Thyroid gland (tissue), 4 donors: Measurements from ENCODE around the gene ATOH1. TPM values are rescaled to one million over a fixed set of nuclear protein-coding genes. Genes with fewer than 3 reads are reported as not detected.

ENCODE experiments used
- DNase-seq, 2 donors: peaks; one replicate each; pipeline ENCODE4 v3.0.0-alpha.2; 2019
- H3K27ac ChIP-seq, 3 donors: fragments of 200-600 bp; sonication (generic); 1 replicate in 2 of 3; 2 replicates in 1 of 3; pipeline ENCODE4 v1.5.1; 2016 to 2019; ENCODE audit warnings: mild to moderate bottlenecking in 1 of 3, moderate library complexity in 1 of 3
- H3K27me3 ChIP-seq: fragments of 200-600 bp; sonication (generic); one replicate; pipeline ENCODE4 v1.5.1; 2019
- H3K36me3 ChIP-seq, 2 donors: fragments of 200-600 bp; sonication (generic); one replicate each; pipeline ENCODE4 v1.5.1; 2016 to 2019
- H3K4me1 ChIP-seq, 2 donors: fragments of 200-600 bp; sonication (generic); one replicate each; pipeline ENCODE4 v1.5.1; 2017 to 2019
- H3K4me3 ChIP-seq, 3 donors: fragments of 200-600 bp; sonication (generic); replicated peaks in 1 of 3; 1 replicate in 2 of 3; 2 replicates in 1 of 3; pipeline ENCODE4 v1.5.1; 2016; ENCODE audit warnings: mild to moderate bottlenecking in 1 of 3
- H3K9me3 ChIP-seq: fragments of 200-600 bp; sonication (generic); one replicate; pipeline ENCODE4 v1.5.1; 2017
- POLR2A ChIP-seq, 2 donors: fragments of 450-650 bp; IDR thresholded peaks; one replicate each; pipeline ENCODE4 v1.6.1; 2017; ENCODE audit warnings: antibody characterized with exemption in 2 of 2, mild to moderate bottlenecking in 2 of 2, moderate library complexity in 1 of 2
- WGBS, 2 donors: methylation state at CpG; one replicate each; pipeline ENCODE4 v1.1.5; 2017; 5-methylcytosine and 5-hydroxymethylcytosine counted together
- intact Hi-C: fragments of 100-400 bp; cut with DNase I; formaldehyde crosslinking; loops from one replicate; pipeline ENCODE4 v1.15.1; 2023
- total RNA-seq, 4 donors: library from RNA; depleted of rRNA; stranded (reverse); fragments of >200 nt; gene quantifications; one replicate each; pipeline ENCODE4 v1.2.3, GENCODE V29; 2016
- TF ChIP-seq, protein P1 (sequence below), 6 experiments: fragments of 200-600 bp in 3 of 6; fragments of 450-650 bp in 3 of 6; sonication (generic) in 3 of 6; IDR thresholded peaks; one replicate each; pipeline ENCODE4 v1.5.1; 2016 to 2019; ENCODE audit warnings: antibody characterized with exemption in 6 of 6, mild to moderate bottlenecking in 2 of 6, inconsistent platforms in 1 of 6, moderate library complexity in 1 of 6

The ATOH1 gene
- total RNA-seq, 4 donors from 2014 or later, result not detected

DNA sequence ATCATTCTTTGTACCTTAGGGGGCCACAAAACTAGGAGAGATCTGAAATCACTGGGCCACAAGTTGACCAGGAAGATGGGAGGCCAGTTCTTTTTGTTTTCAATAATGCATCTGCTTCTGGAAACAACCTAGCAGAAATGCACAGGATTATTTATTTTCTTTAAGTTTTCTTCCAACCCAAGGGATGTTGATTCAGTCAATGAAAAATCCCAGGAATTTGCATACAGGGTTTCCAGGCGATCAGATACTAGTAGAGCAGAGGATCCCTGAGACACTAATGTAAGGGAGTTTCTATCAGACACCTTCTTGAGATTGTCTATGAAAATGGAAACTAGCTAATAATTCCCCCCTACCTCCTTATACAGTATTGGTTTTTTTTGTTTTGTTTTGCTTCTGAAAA lies 7.4 kb downstream of the ATOH1 start:
- DNase-seq, result no peak
- 73 to 85% methylated on average over 1 of the region's 1 CpG for WGBS, 2 donors
- Histone ChIP-seq H3K27me3 (peaks cover 20% of the 10 kb centered on the region), H3K4me3 (no peak overlapping the region), H3K4me1 (no peaks in the 10 kb centered on the region), H3K9me3 (no peaks in the 10 kb centered on the region), H3K36me3 (no peaks in the 10 kb centered on the region), H3K27ac (no peak overlapping the region)
- intact Hi-C loops, result no loop called here
- TF ChIP-seq POLR2A (IDR thresholded peaks at IDR 0.05), result no peak
- TF ChIP-seq, protein P1, sequence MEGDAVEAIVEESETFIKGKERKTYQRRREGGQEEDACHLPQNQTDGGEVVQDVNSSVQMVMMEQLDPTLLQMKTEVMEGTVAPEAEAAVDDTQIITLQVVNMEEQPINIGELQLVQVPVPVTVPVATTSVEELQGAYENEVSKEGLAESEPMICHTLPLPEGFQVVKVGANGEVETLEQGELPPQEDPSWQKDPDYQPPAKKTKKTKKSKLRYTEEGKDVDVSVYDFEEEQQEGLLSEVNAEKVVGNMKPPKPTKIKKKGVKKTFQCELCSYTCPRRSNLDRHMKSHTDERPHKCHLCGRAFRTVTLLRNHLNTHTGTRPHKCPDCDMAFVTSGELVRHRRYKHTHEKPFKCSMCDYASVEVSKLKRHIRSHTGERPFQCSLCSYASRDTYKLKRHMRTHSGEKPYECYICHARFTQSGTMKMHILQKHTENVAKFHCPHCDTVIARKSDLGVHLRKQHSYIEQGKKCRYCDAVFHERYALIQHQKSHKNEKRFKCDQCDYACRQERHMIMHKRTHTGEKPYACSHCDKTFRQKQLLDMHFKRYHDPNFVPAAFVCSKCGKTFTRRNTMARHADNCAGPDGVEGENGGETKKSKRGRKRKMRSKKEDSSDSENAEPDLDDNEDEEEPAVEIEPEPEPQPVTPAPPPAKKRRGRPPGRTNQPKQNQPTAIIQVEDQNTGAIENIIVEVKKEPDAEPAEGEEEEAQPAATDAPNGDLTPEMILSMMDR (IDR thresholded peaks at IDR 0.05), result no peak

DNA sequence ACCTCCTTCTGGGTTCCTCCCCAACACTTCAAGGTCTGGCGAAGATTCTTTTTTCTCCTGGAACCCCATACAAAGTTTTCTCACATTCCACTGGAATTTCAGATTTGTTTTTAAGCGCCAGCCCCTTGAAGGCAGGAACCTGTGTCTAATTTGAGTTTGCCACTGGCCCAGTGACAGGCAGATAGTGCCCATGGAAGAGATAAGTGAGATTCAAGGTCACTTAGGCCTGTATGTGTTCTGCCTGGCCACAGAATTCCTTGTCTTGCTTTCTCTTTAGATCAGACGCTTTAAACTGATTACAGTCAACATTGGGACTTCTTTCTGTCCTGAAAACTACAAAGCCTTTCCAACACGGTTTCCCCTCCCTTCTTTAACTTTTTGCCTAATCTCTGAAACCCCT lies 11.2 kb downstream of the ATOH1 start:
- Histone ChIP-seq H3K27ac (no peak overlapping the region), H3K27me3 (peaks cover 3% of the 10 kb centered on the region), H3K36me3 (no peaks in the 10 kb centered on the region), H3K4me3 (no peak overlapping the region), H3K4me1 (no peaks in the 10 kb centered on the region), H3K9me3 (no peaks in the 10 kb centered on the region)
- intact Hi-C loops, result no loop called here
- TF ChIP-seq, protein P1 (IDR thresholded peaks at IDR 0.05), result no peak
- TF ChIP-seq POLR2A (IDR thresholded peaks at IDR 0.05), result no peak
- DNase-seq, result no peak
- WGBS, 2 donors, result 65 to 69% methylated on average over 4 of the region's 4 CpGs

DNA sequence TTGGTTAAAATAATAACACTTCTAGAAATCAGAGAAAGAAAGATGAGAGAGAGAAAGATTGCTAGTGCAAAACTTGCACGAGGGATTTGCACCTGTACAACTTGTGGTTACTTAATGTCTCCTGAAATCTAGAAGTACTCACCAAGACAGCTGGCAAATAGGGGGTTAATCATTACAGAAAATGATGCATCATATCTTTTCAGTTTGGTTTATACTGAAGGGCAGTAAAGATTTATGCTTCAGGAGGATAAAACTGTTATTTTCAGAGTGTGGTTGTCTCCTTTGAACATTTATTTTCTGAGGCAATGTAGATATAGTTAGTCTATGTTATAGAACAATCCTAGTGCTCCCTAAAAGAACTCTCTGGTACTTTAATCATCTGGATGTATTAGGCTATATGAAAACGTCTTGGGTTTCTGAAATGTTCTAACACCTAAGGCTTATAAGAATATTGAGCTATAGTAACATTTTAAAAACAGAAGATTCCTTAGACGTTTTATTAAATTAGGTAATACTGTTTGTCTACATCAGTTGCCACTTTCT lies 13.3 kb downstream of the ATOH1 start:
- intact Hi-C loops, result no loop called here
- H3K27ac ChIP-seq, result no peak overlapping the region
- 68 to 75% methylated on average over 3 of the region's 3 CpGs for WGBS, 2 donors
- no peak for DNase-seq
- no peaks in the 10 kb centered on the region for H3K4me1 ChIP-seq
- H3K4me3 ChIP-seq, result no peak overlapping the region
- H3K36me3 ChIP-seq, result no peaks in the 10 kb centered on the region
- no peaks in the 10 kb centered on the region for H3K27me3 ChIP-seq
- H3K9me3 ChIP-seq, result no peaks in the 10 kb centered on the region
- no peak for TF ChIP-seq POLR2A (IDR thresholded peaks at IDR 0.05)
- TF ChIP-seq, protein P1 (IDR thresholded peaks at IDR 0.05), result no peak

DNA sequence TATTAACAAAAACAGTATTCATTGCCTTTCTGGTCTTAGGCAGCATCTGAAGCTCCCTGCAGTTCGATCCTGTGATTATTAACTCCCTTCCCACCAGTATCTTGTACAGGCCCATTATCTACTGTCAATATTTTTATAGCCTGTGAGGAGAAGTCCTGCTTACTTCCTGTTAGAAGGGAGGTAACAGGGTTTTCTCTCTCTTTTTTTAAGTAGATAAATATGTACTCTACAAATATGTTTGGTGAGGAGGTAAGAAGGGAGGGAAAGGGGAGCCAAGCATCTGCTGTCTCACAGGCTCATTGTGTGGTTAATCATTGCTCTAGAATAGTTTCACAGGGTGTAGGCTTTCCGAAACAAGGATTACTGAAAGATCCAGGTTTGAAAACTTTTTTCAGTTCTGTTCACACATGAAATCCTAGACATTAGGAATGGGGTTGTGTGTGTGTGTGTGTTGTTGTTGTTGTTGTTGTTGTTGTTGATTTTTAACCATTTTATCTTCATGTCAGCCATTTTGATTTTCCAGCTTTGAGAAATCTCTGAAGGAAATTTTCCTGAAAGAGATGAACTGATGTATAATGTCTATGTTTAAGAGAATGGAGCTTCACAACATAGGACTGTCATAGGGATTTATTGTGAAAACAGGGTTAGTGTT lies 14.2 kb downstream of the ATOH1 start:
- H3K4me3 ChIP-seq, result no peak overlapping the region
- H3K27me3 ChIP-seq, result no peaks in the 10 kb centered on the region
- no peak for TF ChIP-seq POLR2A (IDR thresholded peaks at IDR 0.05)
- TF ChIP-seq, protein P1 (IDR thresholded peaks at IDR 0.05), result no peak
- no peaks in the 10 kb centered on the region for H3K36me3 ChIP-seq
- 58 to 61% methylated on average over 2 of the region's 2 CpGs for WGBS, 2 donors
- no peak overlapping the region for H3K27ac ChIP-seq
- H3K4me1 ChIP-seq, result no peaks in the 10 kb centered on the region
- no peaks in the 10 kb centered on the region for H3K9me3 ChIP-seq
- intact Hi-C loops, result no loop called here
- no peak for DNase-seq

DNA sequence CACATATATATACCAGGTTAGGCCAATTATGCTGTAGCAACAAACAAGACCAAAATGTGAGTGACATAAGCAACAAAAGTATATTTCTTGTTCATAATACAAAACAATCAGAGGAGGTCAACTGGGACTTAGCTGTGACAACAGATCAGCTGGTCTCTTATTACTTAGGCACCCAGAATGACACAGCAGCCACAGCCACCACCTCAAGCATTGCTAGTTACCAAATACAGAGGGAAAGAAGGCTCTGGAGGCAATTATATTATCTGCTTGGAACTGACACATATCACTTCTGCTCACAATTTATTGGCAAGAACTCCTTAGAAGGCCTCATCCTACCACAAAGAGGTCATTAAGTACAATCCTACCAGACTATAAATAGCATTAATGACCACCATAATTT lies 15.2 kb downstream of the ATOH1 start:
- intact Hi-C loops, result no loop called here
- Histone ChIP-seq H3K36me3 (no peaks in the 10 kb centered on the region), H3K4me3 (no peak overlapping the region), H3K4me1 (no peaks in the 10 kb centered on the region), H3K27ac (no peak overlapping the region), H3K27me3 (no peaks in the 10 kb centered on the region), H3K9me3 (no peaks in the 10 kb centered on the region)
- no peak for TF ChIP-seq POLR2A (IDR thresholded peaks at IDR 0.05)
- TF ChIP-seq, protein P1 (IDR thresholded peaks at IDR 0.05), result no peak
- DNase-seq, result no peak
